ENCODE results near the gene CFAP97D1. TPM values are rescaled to one million over a fixed set of nuclear protein-coding genes. Genes with fewer than 3 reads are reported as not detected.
"Not testable (repeated sequence)": the region's sequence is repeated elsewhere in the genome, so short reads cannot be mapped to it uniquely, and the experiment has no call there.

CFAP97D1 gene
- polyA plus RNA-seq, 5 donors: 0.03 to 0.09 (median 0.05) TPM; not detected in 1

DNA sequence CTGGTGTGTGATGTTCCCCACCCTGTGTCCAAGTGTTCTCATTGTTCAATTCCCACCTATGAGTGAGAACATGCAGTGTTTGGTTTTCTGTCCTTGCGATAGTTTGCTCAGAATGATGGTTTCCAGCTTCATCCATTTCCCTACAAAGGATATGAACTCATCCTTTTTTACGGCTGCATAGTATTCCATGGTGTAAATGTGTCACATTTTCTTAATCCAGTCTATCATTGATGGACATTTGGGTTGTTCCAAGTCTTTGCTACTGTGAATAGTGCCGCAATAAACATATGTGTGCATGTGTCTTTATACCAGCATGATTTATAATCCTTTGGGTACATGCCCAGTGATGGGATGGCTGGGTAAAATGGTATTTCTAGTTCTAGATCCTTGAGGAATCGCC lies 12.4 kb downstream of the CFAP97D1 start:
- DNase-seq: not testable (repeated sequence)

DNA sequence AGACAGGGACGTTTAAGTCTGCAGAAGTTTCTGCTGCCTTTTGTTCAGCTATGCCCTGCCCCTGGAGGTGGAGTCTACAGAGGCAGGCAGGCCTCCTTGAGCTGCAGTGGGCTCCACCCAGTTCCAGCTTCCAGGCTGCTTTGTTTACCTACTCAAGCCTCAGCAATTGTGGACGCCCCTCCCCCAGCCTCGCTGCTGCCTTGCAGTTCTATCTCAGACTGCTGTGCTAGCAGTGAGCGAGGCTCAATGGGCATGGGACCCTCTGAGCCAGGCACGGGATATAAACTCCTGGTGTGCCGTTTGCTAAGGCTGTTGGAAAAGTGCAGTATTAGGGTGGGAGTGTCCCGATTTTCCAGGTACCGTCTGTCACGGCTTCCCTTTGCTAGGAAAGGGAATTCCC lies 17.8 kb downstream of the CFAP97D1 start:
- not testable (repeated sequence) for DNase-seq

DNA sequence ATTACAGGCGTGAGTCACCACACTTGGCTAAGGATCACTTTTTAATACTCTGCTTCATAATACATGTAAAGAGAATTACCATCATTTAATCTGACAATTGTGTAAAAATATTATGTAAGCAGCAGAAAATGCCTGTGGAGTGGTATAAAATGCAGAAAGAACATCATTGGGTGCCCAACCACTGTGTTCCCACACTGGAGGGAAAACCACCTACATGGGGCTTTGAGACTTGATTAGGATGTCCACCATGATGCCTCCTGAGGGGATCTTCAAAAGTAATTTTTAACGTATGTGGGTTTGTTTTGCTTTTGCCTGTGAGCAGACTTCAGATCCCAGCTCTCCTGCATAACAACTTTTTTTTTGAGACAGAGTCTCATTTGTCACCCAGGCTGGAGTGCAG lies 18.8 kb downstream of the CFAP97D1 start:
- DNase-seq: no peak

DNA sequence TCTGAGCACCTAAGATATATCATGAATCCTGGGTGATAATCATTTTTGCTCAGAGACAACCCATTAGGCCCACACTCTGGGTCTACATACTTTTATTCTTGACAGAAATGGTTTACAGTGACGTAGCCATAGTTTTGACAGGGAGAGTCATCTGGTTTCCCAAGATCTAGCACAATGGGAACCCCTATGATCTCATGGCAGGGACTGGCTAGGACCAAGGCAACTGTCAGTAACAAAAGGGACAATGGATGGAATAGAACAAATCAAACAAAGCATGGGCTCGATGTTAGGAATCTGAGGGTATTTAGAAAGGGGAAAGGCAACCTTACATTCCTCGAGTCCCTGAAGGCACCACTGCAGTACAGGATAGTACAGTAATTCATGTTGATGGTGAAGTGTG lies 20.5 kb downstream of the CFAP97D1 start:
- DNase-seq: no peak

DNA sequence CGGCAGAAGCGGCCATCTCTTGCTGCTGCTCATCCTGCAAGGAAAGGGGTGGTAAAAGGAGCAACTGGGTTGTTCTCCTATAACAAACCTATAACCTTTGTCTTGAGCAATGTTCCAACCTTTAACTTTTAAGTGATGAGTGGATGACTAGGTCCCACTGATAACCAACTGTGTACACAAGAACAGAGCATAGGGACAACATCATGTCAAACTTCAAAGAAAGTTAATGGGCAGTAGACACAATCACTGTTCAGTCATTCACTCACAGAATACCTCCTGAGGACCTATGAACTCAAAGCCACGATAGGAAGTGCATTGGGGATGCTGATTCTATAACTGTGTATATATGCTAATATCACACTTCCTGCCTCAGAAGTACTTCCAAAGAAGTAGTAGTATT lies 21.6 kb downstream of the CFAP97D1 start:
- DNase-seq: no peak

DNA sequence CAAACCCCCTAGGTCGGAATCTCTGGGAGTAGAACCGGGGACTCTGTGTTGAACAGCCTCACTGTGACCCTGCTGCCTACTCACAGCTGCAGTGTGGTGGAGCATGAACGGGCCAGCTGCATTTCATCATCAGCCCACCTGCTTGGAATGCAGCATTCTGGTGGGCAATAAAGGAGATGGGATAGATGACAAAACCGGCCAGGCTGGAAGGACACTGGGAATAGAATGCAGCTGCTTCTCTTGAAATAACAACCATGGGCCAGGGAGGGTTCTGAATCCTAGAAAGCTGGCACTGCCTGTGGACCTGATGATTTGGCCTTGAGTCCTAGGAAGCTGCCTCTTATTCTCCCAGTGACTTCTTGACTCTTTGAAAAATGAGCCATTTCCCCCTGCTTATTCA lies 23.5 kb downstream of the CFAP97D1 start:
- no peak for DNase-seq

DNA sequence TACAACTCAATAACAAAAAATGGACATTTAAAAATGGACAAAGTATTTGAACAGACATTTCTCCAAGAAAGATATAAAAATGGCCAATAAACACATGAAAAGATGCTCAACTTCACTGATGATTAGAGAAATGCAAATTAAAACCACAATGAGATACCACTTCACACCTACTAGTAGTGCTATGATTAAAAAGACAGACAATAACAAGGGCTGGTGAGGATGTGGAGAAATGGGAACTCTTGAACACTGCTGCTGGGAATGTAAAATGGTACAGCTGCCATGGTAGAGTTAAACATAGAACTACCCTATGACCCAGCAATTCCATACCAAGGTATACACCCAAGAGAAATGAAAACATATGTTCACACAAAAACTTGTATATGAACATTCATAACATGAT lies 24.9 kb downstream of the CFAP97D1 start:
- DNase-seq: no peak

DNA sequence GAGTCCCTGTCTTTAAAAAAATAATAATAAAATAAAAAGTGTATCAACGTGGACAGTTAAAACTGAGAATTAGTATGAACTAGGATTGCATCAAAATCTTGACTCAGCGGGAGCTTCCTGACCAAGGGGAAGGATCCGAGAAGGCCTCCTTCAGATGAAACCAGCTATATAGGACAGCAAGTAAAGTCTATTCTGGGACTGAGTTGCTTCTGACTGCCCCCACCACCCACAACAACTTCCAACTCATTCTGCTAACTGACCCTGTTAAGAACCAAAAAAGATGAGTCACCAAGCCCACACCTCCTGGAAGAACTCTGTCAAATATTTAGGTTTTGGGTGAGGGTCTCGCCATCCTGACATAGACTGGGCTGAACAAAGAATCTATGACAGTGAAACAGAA lies 27.8 kb downstream of the CFAP97D1 start:
- no peak for DNase-seq

DNA sequence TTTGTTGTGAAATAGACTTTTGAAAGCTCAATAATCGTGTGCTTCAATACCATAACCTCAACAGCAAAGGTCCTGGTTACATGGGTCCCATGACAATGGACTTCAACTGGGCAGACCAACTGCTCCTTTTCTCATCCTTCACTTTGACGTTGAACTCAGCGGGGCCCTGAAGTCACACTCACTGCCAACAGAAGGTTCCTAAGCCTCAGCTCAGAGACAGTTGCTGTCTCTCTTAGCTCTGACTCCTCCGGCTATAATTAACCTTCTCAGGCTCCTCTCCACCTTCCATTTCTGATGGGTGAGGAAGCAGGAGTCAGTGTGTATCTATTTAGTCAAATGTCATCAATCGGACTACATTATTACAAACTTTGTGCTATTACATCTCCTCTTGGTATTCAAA lies 28.9 kb downstream of the CFAP97D1 start:
- no peak for DNase-seq

DNA sequence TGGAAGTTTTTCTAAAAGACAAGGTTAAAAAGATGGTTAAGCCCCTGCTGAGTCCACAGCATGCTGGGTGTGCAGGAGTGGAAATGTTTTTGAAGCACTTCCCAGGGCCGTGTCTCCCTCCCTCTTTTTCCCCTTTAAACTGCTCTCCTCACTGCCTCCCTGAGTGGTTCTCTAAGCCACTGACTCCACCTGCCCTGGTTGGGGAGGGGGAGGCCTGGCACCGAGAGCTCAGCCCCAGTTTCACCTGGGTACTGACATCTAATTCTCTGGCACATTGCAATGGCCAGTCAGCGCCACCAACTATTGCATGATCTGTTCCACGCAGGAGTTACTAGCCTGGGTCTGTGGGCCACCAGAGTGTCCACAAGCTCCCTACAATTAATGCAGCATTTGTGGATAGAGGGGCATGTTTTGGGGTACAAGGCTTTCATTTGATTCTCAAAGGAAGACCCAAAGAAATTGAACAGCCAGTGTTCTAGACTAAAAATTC lies 30.0 kb downstream of the CFAP97D1 start:
- no peak for DNase-seq

DNA sequence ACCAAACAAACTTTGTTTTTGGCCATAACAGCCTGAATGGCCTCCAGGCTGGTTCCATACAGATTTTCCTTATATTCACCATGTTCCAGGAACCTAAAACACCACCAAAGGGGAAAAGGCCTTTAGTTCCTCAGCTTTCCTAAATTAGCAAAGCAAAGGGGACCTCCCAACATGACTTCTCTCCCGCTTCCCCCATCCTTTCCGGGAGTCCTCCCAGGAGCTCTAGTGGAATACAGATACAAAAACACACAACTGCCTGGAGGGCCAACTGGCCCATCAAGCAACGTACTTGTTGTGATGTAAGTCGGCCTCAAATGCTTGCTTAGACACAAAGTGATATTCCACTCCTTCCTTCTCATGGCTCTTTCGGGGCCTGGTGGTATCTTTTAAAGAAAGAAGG lies 30.6 kb downstream of the CFAP97D1 start:
- no peak for DNase-seq

DNA sequence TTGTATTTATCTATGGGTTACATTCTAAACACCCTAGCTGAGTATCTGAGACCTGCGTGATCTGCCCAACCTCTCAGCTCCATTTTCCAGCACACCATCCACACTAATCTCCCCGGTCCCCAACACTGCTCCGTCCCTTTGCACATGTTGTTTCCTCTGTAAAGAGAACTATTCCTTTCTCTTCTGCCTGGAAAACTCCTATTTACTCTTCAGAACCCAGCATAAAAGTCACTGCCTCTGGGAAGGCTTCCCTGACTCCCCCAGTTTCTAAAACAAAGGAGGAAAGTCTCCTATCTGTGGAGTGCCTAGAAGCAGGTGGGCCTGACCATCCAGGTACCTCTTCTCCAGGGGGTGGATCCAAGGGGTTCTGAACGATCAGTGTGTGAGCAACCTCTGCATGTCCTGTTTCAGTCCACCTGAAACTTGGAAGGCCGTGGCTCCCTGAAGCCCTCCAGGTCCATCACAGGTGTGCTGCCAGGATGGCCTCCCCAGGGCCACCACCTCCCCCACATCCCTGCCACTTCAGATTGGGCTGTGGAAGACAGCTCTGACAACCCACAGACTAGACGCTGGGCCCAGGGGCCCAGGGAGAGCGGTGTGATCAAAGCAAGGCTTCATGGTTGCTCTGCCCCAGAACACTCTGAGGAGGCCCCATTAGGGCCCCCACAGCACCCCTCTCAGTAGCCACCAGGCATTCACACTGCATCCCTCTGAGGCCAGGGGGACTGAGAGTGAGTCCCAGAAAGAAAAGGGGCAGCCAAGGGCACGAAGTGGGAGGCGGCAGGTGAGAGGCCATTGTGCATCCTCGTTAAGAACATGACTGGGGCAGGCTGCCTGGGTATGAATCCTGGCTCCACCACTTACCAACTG lies 32.4 kb downstream of the CFAP97D1 start:
- DNase-seq: no peak

DNA sequence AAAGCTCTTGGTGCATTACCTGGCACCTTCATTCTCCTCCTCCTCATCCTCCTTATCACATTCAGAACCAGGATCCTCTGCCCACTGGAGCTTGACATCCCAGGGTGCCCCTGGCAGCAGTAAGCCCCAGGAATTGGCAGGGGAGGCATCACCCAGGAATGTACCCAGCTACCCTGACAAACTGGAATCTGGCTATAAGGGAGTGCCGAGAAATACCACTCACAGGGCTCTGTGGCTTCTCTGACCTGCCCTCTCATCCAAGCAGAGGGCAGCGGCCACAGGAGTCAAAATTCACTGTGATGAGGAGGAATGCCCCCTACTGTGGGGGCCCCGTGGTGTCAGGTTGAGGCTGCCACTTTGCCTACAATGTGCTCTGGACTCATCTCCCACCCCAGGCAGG lies 33.2 kb downstream of the CFAP97D1 start:
- DNase-seq: no peak

DNA sequence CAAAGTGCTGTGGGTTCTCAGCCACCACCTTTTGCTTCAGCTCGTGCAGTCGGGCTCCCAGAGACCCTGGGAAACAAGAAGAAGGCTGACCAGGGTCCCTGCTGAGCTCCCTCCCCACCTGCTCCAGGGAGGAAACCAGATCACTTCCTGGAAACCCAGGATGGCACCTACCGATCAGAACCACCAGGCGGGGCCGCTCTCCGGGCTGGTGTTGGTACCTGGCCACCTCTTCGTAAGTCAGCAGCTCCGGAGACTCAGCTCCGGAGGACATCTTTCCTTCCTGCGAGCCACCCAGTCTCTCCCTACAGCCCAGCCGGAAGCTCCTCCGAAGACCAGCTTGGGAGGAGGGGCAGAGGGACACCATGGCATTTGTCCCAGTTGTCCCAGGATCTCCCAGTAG lies 33.8 kb downstream of the CFAP97D1 start:
- no peak for DNase-seq

DNA sequence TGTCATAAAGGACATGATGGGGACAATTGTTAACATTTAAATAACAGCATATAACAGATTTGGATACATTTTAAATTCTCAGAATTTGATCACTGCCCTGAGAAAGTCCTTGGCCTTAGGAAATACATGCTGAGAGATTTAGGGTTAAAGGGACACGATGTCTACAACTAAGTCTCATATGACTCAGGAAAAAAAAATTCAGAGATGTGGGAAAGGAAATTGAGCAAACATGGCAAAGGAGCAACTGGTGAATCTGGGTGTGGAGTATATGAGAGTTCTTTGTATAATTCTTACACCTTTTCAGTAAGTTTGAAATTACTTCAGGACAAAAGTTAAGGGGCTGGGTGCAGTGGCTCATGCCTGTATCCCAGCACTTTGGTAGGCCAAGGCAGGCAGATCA lies 34.5 kb downstream of the CFAP97D1 start:
- DNase-seq: no peak

DNA sequence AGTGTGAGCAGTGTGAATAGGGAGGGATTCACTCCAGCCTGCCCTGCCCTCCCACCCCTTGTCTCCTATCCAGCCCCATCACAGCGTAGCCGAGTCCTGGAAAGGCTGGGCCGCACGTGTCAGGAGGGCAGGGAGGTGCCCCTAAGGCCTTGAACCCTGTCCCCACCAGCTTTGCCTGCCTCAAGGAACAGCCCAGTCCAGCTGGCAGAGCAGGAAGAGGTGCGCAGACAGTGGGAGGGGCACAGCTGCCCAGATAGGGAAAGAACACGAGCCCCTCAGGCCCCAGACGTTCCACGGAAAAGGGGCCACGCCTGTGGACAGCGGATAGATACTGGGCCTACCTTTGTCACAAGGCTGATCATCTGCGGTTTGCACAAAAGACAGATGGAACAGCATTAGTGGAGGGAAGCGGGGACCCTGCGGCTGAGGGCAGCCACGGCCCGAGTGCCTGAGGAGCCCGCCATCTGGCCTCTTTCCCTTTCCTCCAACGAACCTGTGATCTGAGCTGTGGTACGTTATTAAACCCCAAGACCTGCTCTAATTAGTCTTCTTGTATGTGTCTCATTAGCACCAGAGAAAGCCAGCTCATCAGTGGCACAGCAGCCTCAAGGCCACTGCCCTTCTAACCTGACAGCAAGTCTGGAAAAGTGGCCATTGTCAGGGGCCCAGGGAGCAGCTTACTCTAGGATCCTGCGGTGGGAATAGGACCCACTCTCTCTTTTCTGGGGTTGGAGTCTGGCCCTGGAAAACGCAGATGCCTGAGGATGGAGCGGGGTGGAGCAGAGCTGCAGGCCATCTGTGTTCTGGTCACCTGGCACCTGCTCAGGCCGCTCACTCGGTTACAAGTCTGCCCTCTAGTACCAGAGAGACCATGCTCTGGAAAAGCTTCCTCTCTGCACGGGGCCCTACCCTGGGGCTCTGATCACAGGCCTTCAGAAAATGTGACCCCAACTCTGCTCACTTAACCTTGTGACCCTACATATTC lies 36.4 kb downstream of the CFAP97D1 start:
- DNase-seq: no peak

DNA sequence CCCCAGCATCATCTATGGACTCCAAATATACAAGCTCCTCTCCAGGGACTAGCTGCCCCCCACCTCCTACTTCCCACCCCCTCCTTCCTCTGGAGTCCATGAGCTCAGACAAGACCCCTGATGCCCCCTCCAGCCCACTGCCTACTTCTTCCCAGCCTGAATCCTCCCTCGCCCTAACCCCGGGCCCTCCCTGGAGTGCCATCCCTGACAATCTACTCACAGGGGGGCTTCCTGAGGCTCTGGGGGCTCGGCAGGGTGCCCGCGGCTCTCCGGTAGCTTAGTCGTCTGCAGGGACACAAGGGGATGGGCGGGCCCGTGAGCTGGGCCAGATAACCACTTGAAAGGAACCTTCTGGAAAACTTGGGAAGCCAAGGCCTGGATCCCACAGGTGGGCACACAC lies 37.6 kb downstream of the CFAP97D1 start:
- no peak for DNase-seq

DNA sequence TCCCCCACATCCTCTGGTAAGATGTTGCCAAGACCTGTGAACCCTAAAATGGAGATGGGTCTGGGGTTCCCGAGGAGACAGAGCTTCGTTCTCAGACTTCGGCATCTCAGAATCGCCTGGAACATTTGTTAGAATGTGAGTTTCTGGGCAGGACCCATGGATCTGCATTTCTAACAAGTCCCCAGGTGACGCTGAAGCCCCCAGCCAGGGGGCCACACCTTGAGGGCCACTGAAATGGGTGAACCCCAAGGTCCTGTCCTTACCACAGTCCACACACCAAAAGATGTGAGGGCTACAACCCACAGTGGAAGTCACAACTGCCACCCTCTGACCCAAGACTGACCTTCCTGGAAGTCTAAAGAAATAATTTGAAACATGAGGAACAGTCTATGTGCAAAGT lies 38.7 kb downstream of the CFAP97D1 start:
- no peak for DNase-seq

DNA sequence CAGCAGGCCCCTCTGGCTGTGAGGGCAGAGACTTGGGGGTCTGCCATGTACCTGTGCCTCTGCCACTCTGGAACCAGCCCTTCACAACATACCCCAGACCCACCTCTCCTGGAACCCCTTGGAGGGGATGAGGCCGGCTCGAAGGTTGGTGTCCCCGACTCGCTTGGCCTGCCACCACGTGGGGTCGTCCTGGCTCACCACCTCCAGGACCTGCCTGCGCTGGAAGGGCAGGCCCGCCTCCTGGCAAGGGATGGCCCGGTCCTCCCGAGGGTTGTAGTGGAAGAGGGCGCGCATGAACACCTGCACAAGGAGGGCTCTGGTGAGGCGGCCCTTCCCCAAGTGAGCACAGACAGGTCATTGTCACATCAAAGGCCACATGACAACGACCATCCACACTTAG lies 40.5 kb downstream of the CFAP97D1 start:
- no peak for DNase-seq

DNA sequence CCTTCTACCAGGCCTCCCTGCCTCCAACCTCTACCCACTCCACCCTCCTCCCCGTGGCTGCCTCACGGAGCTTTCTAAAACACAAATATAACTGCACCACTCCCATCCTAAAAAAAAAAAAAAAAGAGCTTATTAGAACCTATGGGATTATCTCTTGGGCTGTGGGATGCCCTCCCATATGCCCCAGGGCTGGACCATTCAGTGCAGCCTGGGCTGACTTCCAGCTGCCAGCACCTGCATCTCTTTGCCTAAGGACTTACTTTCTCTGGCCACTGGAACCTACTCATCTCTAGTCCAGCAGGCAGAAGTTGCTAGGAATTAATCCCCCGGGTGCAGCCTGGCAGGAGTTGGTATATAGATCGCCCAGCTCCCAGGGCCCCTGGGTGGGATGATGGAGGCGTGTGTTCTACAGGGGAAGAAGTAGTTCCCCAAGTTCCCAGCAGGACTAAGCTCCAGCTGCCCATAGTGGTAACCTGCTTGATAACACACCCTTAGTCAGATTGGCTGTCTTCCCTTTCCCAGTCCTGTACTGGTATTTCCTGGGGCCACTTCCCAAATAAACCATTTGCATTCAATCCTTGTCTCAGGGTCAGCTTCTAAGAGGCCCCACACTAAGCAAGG lies 42.4 kb downstream of the CFAP97D1 start:
- DNase-seq: no peak

DNA sequence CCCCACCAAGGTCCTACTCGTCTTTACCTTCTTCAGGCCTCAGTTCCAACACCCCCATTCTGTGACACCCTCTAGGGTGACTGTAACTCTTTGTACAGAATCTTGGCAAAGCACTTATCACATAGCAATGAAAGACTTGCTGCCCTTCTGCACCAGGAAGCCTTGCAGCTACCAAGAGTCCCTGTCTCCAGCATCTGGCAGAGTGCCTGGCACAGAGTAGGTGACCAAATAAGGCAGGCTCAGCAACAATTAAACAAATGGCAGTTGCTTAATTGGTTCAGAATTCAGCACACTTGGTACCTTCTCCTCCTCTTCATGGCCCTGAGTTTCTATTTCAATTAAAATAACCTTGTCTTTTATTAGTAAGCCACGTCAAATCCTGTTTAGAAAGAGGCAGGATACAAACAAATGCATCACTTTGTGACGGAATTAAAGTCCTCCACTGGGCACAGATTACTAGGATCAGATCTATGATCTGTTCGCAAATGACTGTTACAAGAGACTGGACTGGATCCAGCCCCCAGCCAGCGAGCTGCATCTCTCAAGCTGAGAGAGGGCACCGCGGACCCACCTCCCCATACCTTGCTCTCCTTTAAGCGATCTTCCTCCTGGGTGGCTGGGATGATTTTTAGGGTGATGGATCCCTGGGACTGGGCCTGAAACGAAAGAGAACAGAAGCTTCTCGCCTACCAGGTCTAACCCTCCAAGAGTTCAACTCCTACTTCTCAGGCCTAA lies 43.3 kb downstream of the CFAP97D1 start:
- no peak for DNase-seq
